Fibroblast of skin of abdomen (primary cell): ENCODE data around the gene DEPP1. TPM values are rescaled to one million over a fixed set of nuclear protein-coding genes. Genes with fewer than 3 reads are reported as not detected.
"Not testable (repeated sequence)": the region's sequence is repeated elsewhere in the genome, so short reads cannot be mapped to it uniquely, and the experiment has no call there.

Source experiments
- DNase-seq: peaks from one replicate; pipeline ENCODE4 v3.0.0-alpha.2; 2013
- polyA plus RNA-seq, 2 experiments: library from polyadenylated mRNA; unstranded; fragments of 120-200 nt; gene quantifications; one replicate each; pipeline ENCODE4 v1.2.1, GENCODE V29; 2013; ENCODE audit not compliant: insufficient read length in 2 of 2

The DEPP1 gene
- polyA plus RNA-seq (2013, experiment 1 of 2; ENCODE audit: insufficient read length): 3.5 TPM
- polyA plus RNA-seq (2013, experiment 2 of 2; ENCODE audit: insufficient read length): 3.4 TPM

GRCh38 chr10:44978570-44979280 is at the start of gene DEPP1:
Gene DEPP1, minus strand, starts transcription at chr10:44978809. Its CDS starts 779 bp downstream, at chr10:44978030.
- peak; percentile 92 for DNase-seq

GRCh38 chr10:45023426-45023825 is 44.8 kb upstream of the DEPP1 start:
- DNase-seq: no peak

GRCh38 chr10:45015590-45015989 is 37.0 kb upstream of the DEPP1 start:
- DNase-seq: no peak

- not testable (repeated sequence) for DNase-seq
Measured at GRCh38 chr10:45014557-45014956, 35.9 kb upstream of the DEPP1 start.

GRCh38 chr10:45008524-45009161 is 30.0 kb upstream of the DEPP1 start:
- peak; percentile 83 for DNase-seq

GRCh38 chr10:45006276-45007030 is 27.8 kb upstream of the DEPP1 start:
- no peak for DNase-seq

- no peak for DNase-seq
Measured at GRCh38 chr10:45005284-45005683, 26.7 kb upstream of the DEPP1 start.

- no peak for DNase-seq
Measured at GRCh38 chr10:45004661-45005060, 26.1 kb upstream of the DEPP1 start.

GRCh38 chr10:45003432-45004000 is 24.9 kb upstream of the DEPP1 start:
- DNase-seq: no peak

GRCh38 chr10:45001381-45002148 is 23.0 kb upstream of the DEPP1 start:
- DNase-seq: peak; percentile 59

GRCh38 chr10:45000752-45001380 is 22.3 kb upstream of the DEPP1 start, which contains the start of gene ZNF22:
Gene ZNF22, plus strand, starts transcription at chr10:45000923. Its CDS starts 2,446 bp downstream, at chr10:45003369.
- DNase-seq: peak; percentile 83

- DNase-seq: no peak
Measured at GRCh38 chr10:45000138-45000751, 21.6 kb upstream of the DEPP1 start.

GRCh38 chr10:44998146-44998631 is 19.6 kb upstream of the DEPP1 start:
- no peak for DNase-seq

- no peak for DNase-seq
Measured at GRCh38 chr10:44997105-44997748, 18.6 kb upstream of the DEPP1 start.

- no peak for DNase-seq
Measured at GRCh38 chr10:44995914-44996669, 17.5 kb upstream of the DEPP1 start.

GRCh38 chr10:44995581-44995913 is 16.9 kb upstream of the DEPP1 start:
- no peak for DNase-seq

GRCh38 chr10:44994752-44995530 is 16.3 kb upstream of the DEPP1 start:
- no peak for DNase-seq

- peak; percentile 81 for DNase-seq
Measured at GRCh38 chr10:44993922-44994751, 15.5 kb upstream of the DEPP1 start.
